ENCODE data around the gene ARID5B.

Gene ARID5B

GRCh38 chr10:62002753-62003152 lies 101.3 kb downstream of the ARID5B start:
- no peak for TF ChIP-seq ZNF274 (IDR thresholded peaks at IDR 0.05; ENCODE audit: low read depth, low read length)
- no peak for TF ChIP-seq YY1 (IDR thresholded peaks at IDR 0.05; ENCODE audit: insufficient read depth, insufficient read length)
- no peak for TF ChIP-seq SUZ12 (IDR thresholded peaks at IDR 0.05; ENCODE audit: extremely low read depth, insufficient read depth, insufficient read length)
- H3K27me3 ChIP-seq (ENCODE audit: insufficient read depth, insufficient read length), result no peaks in the 10 kb centered on the region
- H3K36me3 ChIP-seq (ENCODE audit: insufficient read depth, insufficient read length, low read length), result no peaks in the 10 kb centered on the region
- no peak for DNase-seq (ENCODE audit: low read depth, low spot score)
- H3K4me1 ChIP-seq (ENCODE audit: insufficient read depth, insufficient read length), result no peaks in the 10 kb centered on the region
- H3K4me3 ChIP-seq (ENCODE audit: insufficient read length, low read depth), result no peak overlapping the region
- no peak overlapping the region for H3K9ac ChIP-seq (ENCODE audit: insufficient read length, low read depth)
- no peaks in the 10 kb centered on the region for H3K9me3 ChIP-seq (ENCODE audit: insufficient read depth, low read length)

- no peak for DNase-seq (ENCODE audit: low read depth, low spot score)
- Histone ChIP-seq H3K4me1 (ENCODE audit: insufficient read depth, insufficient read length) (no peaks in the 10 kb centered on the region), H3K9ac (ENCODE audit: insufficient read length, low read depth) (no peak overlapping the region), H3K27me3 (ENCODE audit: insufficient read depth, insufficient read length) (no peaks in the 10 kb centered on the region), H3K9me3 (ENCODE audit: insufficient read depth, low read length) (no peaks in the 10 kb centered on the region), H3K4me3 (ENCODE audit: insufficient read length, low read depth) (no peak overlapping the region), H3K36me3 (ENCODE audit: insufficient read depth, insufficient read length, low read length) (no peaks in the 10 kb centered on the region)
- no peak for TF ChIP-seq ZNF274 (IDR thresholded peaks at IDR 0.05; ENCODE audit: low read depth, low read length)
- TF ChIP-seq SUZ12 (IDR thresholded peaks at IDR 0.05; ENCODE audit: extremely low read depth, insufficient read depth, insufficient read length), result no peak
- no peak for TF ChIP-seq YY1 (IDR thresholded peaks at IDR 0.05; ENCODE audit: insufficient read depth, insufficient read length)
Measured at GRCh38 chr10:62004042-62004441, 102.5 kb downstream of the ARID5B start.

GRCh38 chr10:62005281-62005680 lies 103.8 kb downstream of the ARID5B start:
- Histone ChIP-seq H3K36me3 (ENCODE audit: insufficient read depth, insufficient read length, low read length) (no peaks in the 10 kb centered on the region), H3K4me1 (ENCODE audit: insufficient read depth, insufficient read length) (no peaks in the 10 kb centered on the region)
- DNase-seq (ENCODE audit: low read depth, low spot score), result no peak

GRCh38 chr10:62005687-62006086 lies 104.2 kb downstream of the ARID5B start:
- DNase-seq (ENCODE audit: low read depth, low spot score), result no peak
- no peaks in the 10 kb centered on the region for H3K9me3 ChIP-seq (ENCODE audit: insufficient read depth, low read length)
- no peaks in the 10 kb centered on the region for H3K4me1 ChIP-seq (ENCODE audit: insufficient read depth, insufficient read length)
- H3K9ac ChIP-seq (ENCODE audit: insufficient read length, low read depth), result no peak overlapping the region
- no peaks in the 10 kb centered on the region for H3K36me3 ChIP-seq (ENCODE audit: insufficient read depth, insufficient read length, low read length)
- no peaks in the 10 kb centered on the region for H3K27me3 ChIP-seq (ENCODE audit: insufficient read depth, insufficient read length)
- TF ChIP-seq ZNF274 (IDR thresholded peaks at IDR 0.05; ENCODE audit: low read depth, low read length) (no peak), YY1 (IDR thresholded peaks at IDR 0.05; ENCODE audit: insufficient read depth, insufficient read length) (no peak), SUZ12 (IDR thresholded peaks at IDR 0.05; ENCODE audit: extremely low read depth, insufficient read depth, insufficient read length) (no peak)
- H3K4me3 ChIP-seq (ENCODE audit: insufficient read length, low read depth), result no peak overlapping the region

More at GRCh38 chr10:62005281-62005680, 103.8 kb downstream of the ARID5B start:
- Histone ChIP-seq H3K9me3 (ENCODE audit: insufficient read depth, low read length) (no peaks in the 10 kb centered on the region), H3K9ac (ENCODE audit: insufficient read length, low read depth) (no peak overlapping the region), H3K4me3 (ENCODE audit: insufficient read length, low read depth) (no peak overlapping the region), H3K27me3 (ENCODE audit: insufficient read depth, insufficient read length) (no peaks in the 10 kb centered on the region)
- TF ChIP-seq ZNF274 (IDR thresholded peaks at IDR 0.05; ENCODE audit: low read depth, low read length) (no peak), YY1 (IDR thresholded peaks at IDR 0.05; ENCODE audit: insufficient read depth, insufficient read length) (no peak), SUZ12 (IDR thresholded peaks at IDR 0.05; ENCODE audit: extremely low read depth, insufficient read depth, insufficient read length) (no peak)

- H3K9ac ChIP-seq (ENCODE audit: insufficient read length, low read depth), result no peak overlapping the region
- H3K9me3 ChIP-seq (ENCODE audit: insufficient read depth, low read length), result no peaks in the 10 kb centered on the region
- no peaks in the 10 kb centered on the region for H3K4me1 ChIP-seq (ENCODE audit: insufficient read depth, insufficient read length)
- no peak overlapping the region for H3K4me3 ChIP-seq (ENCODE audit: insufficient read length, low read depth)
- H3K27me3 ChIP-seq (ENCODE audit: insufficient read depth, insufficient read length), result no peaks in the 10 kb centered on the region
- TF ChIP-seq YY1 (IDR thresholded peaks at IDR 0.05; ENCODE audit: insufficient read depth, insufficient read length) (no peak), ZNF274 (IDR thresholded peaks at IDR 0.05; ENCODE audit: low read depth, low read length) (no peak), SUZ12 (IDR thresholded peaks at IDR 0.05; ENCODE audit: extremely low read depth, insufficient read depth, insufficient read length) (no peak)
- H3K36me3 ChIP-seq (ENCODE audit: insufficient read depth, insufficient read length, low read length), result no peaks in the 10 kb centered on the region
- no peak for DNase-seq (ENCODE audit: low read depth, low spot score)
Measured at GRCh38 chr10:62007145-62007544, 105.6 kb downstream of the ARID5B start.

- no peak for DNase-seq (ENCODE audit: low read depth, low spot score)
- H3K36me3 ChIP-seq (ENCODE audit: insufficient read depth, insufficient read length, low read length), result no peaks in the 10 kb centered on the region
- H3K27me3 ChIP-seq (ENCODE audit: insufficient read depth, insufficient read length), result no peaks in the 10 kb centered on the region
- TF ChIP-seq ZNF274 (IDR thresholded peaks at IDR 0.05; ENCODE audit: low read depth, low read length), result no peak
- TF ChIP-seq YY1 (IDR thresholded peaks at IDR 0.05; ENCODE audit: insufficient read depth, insufficient read length), result no peak
- no peak for TF ChIP-seq SUZ12 (IDR thresholded peaks at IDR 0.05; ENCODE audit: extremely low read depth, insufficient read depth, insufficient read length)
- H3K9me3 ChIP-seq (ENCODE audit: insufficient read depth, low read length), result no peaks in the 10 kb centered on the region
- no peak overlapping the region for H3K9ac ChIP-seq (ENCODE audit: insufficient read length, low read depth)
- no peaks in the 10 kb centered on the region for H3K4me1 ChIP-seq (ENCODE audit: insufficient read depth, insufficient read length)
- no peak overlapping the region for H3K4me3 ChIP-seq (ENCODE audit: insufficient read length, low read depth)
Measured at GRCh38 chr10:62008196-62008595, 106.7 kb downstream of the ARID5B start.

- H3K36me3 ChIP-seq (ENCODE audit: insufficient read depth, insufficient read length, low read length), result no peaks in the 10 kb centered on the region
Measured at GRCh38 chr10:62008946-62009345, 107.4 kb downstream of the ARID5B start.

More at GRCh38 chr10:62008946-62009345, 107.4 kb downstream of the ARID5B start:
- Histone ChIP-seq H3K4me1 (ENCODE audit: insufficient read depth, insufficient read length) (no peaks in the 10 kb centered on the region), H3K27me3 (ENCODE audit: insufficient read depth, insufficient read length) (no peaks in the 10 kb centered on the region), H3K4me3 (ENCODE audit: insufficient read length, low read depth) (no peak overlapping the region), H3K9ac (ENCODE audit: insufficient read length, low read depth) (no peak overlapping the region), H3K9me3 (ENCODE audit: insufficient read depth, low read length) (no peaks in the 10 kb centered on the region)
- TF ChIP-seq YY1 (IDR thresholded peaks at IDR 0.05; ENCODE audit: insufficient read depth, insufficient read length) (no peak), ZNF274 (IDR thresholded peaks at IDR 0.05; ENCODE audit: low read depth, low read length) (no peak), SUZ12 (IDR thresholded peaks at IDR 0.05; ENCODE audit: extremely low read depth, insufficient read depth, insufficient read length) (no peak)
- DNase-seq (ENCODE audit: low read depth, low spot score), result no peak

Measured in NT2/D1 (cell line).